ENCODE measurements around the gene ARSI.

DNA sequence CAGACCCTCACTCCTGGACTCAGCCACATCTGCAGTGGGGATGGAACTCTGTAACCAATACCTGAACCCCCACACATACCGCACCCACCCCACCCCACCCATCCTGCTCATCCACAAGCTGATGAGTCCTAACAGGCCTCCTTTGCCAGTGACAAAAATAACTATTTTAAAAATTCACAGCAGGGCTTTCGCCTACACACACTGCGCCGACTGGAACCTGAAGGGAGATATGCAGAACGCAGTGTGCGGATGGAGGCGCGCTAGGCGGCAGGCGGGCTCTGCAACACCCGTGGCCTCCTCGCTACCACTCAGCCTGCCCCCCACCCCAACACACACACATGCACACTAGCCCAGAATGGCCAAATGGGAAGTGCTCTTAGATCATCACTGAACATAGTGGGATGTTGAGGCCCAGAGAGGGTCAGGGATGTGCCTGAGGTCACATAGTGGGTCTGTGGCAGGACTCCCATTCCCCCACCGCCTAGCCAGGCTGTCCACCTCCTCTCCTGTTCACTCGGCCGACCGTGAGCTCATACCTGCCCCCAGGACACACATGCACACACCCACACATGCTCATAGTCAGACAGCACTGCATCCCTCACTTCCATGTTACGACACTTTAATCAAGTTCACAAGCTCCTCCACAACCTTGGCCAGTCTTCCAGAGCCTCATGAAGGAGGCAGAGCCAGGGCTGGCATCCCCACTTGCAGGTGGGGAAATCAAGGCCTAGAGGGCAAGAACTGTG is 6.8 kb downstream of the ARSI start:
- TF ChIP-seq ZNF565 (CRISPR knock-in tag; conservative IDR thresholded peaks at IDR 0.05; ENCODE audit: low read depth): no peak
- TF ChIP-seq ZFP30 (CRISPR knock-in tag; IDR thresholded peaks at IDR 0.05): no peak
- TF ChIP-seq OSR1 (CRISPR knock-in tag; IDR thresholded peaks at IDR 0.05): no peak
- TF ChIP-seq, protein P1, sequence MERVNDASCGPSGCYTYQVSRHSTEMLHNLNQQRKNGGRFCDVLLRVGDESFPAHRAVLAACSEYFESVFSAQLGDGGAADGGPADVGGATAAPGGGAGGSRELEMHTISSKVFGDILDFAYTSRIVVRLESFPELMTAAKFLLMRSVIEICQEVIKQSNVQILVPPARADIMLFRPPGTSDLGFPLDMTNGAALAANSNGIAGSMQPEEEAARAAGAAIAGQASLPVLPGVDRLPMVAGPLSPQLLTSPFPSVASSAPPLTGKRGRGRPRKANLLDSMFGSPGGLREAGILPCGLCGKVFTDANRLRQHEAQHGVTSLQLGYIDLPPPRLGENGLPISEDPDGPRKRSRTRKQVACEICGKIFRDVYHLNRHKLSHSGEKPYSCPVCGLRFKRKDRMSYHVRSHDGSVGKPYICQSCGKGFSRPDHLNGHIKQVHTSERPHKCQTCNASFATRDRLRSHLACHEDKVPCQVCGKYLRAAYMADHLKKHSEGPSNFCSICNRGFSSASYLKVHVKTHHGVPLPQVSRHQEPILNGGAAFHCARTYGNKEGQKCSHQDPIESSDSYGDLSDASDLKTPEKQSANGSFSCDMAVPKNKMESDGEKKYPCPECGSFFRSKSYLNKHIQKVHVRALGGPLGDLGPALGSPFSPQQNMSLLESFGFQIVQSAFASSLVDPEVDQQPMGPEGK (CRISPR knock-in tag; IDR thresholded peaks at IDR 0.05; ENCODE audit: borderline replicate concordance): no peak
- no peak for TF ChIP-seq SNAI2 (CRISPR knock-in tag; IDR thresholded peaks at IDR 0.05)
